Esophagus squamous epithelium (tissue), 5 donors: Measurements from ENCODE around the gene TLCD2. TPM values are rescaled to one million over a fixed set of nuclear protein-coding genes. Genes with fewer than 3 reads are reported as not detected.
A peak's percentile ranks its signal among the peaks of the same experiment; 100 is the strongest.

Source experiments
- DNase-seq: peaks from one replicate; lab custom pipeline; 2025; lab: John Stamatoyannopoulos, UW
- H3K27ac ChIP-seq, 4 donors: fragments of 200-600 bp; sonication (generic); one replicate each; pipeline ENCODE4 v1.5.1; 2016 to 2019; ENCODE audit warnings: mild to moderate bottlenecking in 1 of 4
- H3K27me3 ChIP-seq, 4 donors: fragments of 200-600 bp; sonication (generic); 1 replicate in 3 of 4; 2 replicates in 1 of 4; pipeline versions ENCODE4 v1.5.1 to v1.6.0; 2017 to 2021; ENCODE audit warnings: antibody characterized with exemption in 1 of 4
- H3K36me3 ChIP-seq, 3 donors: fragments of 200-600 bp; sonication (generic); one replicate each; pipeline ENCODE4 v1.5.1; 2016 to 2019
- H3K4me1 ChIP-seq, 3 donors: fragments of 200-600 bp; sonication (generic); one replicate each; pipeline ENCODE4 v1.5.1; 2017 to 2019
- H3K4me3 ChIP-seq, 4 donors: fragments of 200-600 bp; sonication (generic); 1 replicate in 3 of 4; 2 replicates in 1 of 4; pipeline ENCODE4 v1.5.1; 2016 to 2019; ENCODE audit warnings: mild to moderate bottlenecking in 2 of 4, moderate library complexity in 1 of 4
- H3K9me3 ChIP-seq, 3 donors: fragments of 200-600 bp; sonication (generic); one replicate each; pipeline ENCODE4 v1.5.1; 2016 to 2019
- POLR2A ChIP-seq, 4 donors: fragments of 450-650 bp; IDR thresholded peaks; one replicate each; pipeline ENCODE4 v1.6.1; 2017; ENCODE audit warnings: antibody characterized with exemption in 4 of 4, mild to moderate bottlenecking in 4 of 4, moderate library complexity in 3 of 4
- WGBS, 2 donors: methylation state at CpG; one replicate each; pipeline ENCODE4 v1.1.5; 2018; 5-methylcytosine and 5-hydroxymethylcytosine counted together
- intact Hi-C: fragments of 100-400 bp; cut with DNase I; formaldehyde crosslinking; loops from one replicate; pipeline ENCODE4 v1.15.0; 2022
- total RNA-seq, 4 donors: library from RNA; depleted of rRNA; stranded (reverse); fragments of >200 nt; gene quantifications; one replicate each; pipeline ENCODE4 v1.1.0, GENCODE V29; 2016
- TF ChIP-seq, protein P1 (sequence below), 6 experiments: fragments of 450-650 bp in 4 of 6; fragments of 200-600 bp in 2 of 6; sonication (generic) in 2 of 6; IDR thresholded peaks; one replicate each; pipeline ENCODE4 v1.5.1; 2016 to 2019; ENCODE audit warnings: antibody characterized with exemption in 6 of 6, mild to moderate bottlenecking in 4 of 6, moderate library complexity in 4 of 6
- donor health status: DM: yes; HTN: yes; CAD: no.

TLCD2 gene
- total RNA-seq, 4 donors from 2014 or later, result 4.2 to 6.0 (median 5.6) TPM

DNA sequence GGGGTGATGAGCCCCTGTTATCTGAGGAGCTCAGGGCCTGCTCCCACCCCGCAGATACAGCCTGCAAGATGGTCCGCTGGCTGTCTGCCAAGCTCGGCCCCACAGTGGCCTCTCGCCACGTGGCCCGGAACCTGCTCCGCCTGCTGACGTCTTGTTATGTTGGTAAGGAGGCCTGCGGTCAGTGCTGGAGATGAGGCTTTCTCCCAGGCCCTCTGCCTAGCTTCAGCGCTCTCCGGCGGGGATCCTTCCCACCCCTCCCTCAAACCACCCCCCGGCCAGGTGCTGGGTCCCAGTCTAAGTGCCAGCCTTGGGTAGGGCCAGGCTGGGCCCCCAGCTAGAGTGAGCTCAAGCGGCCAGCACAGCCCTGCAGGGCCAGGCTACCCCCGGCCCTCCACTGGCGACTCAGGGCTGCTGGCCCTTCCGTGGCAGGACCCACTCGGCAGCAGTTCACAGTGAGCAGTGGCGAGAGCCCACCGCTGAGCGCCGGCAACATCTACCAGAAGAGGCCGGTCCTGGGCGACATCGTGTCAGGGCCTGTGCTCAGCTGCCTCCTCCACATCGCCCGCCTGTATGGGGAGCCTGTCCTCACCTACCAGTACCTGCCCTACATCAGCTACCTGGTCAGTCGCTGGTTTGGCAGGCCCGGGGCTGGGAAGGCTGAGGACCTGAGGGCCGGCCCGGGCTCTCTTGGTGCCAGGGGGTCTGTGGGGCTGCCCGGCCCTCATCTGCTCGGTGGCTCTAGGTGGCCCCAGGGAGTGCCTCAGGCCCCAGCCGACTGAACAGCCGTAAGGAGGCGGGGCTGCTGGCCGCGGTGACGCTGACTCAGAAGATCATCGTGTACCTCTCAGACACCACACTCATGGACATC lies 20.4 kb upstream of the TLCD2 start:
- Histone ChIP-seq H3K4me1 (peaks cover 27 to 65% (median 35%) of the 10 kb centered on the region in 3 donors), H3K36me3 (peaks cover 22 to 95% (median 27%) of the 10 kb centered on the region in 3 donors), H3K27me3 (no peaks in the 10 kb centered on the region), H3K4me3 (peak overlapping the region in 2 of 4 donors; percentile 15 to 51), H3K9me3 (no peaks in the 10 kb centered on the region), H3K27ac (peak overlapping the region; percentile 72 to 92 (median 84))
- DNase-seq, result no peak
- TF ChIP-seq, protein P1, sequence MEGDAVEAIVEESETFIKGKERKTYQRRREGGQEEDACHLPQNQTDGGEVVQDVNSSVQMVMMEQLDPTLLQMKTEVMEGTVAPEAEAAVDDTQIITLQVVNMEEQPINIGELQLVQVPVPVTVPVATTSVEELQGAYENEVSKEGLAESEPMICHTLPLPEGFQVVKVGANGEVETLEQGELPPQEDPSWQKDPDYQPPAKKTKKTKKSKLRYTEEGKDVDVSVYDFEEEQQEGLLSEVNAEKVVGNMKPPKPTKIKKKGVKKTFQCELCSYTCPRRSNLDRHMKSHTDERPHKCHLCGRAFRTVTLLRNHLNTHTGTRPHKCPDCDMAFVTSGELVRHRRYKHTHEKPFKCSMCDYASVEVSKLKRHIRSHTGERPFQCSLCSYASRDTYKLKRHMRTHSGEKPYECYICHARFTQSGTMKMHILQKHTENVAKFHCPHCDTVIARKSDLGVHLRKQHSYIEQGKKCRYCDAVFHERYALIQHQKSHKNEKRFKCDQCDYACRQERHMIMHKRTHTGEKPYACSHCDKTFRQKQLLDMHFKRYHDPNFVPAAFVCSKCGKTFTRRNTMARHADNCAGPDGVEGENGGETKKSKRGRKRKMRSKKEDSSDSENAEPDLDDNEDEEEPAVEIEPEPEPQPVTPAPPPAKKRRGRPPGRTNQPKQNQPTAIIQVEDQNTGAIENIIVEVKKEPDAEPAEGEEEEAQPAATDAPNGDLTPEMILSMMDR (IDR thresholded peaks at IDR 0.05), result peak in 1 of 6 experiments; percentile 13
- peak in 2 of 4 donors; percentile 21 to 30 for TF ChIP-seq POLR2A (IDR thresholded peaks at IDR 0.05)
- 45 to 52% methylated on average over 4 to 11 of the region's 40 CpGs for WGBS, 2 donors
- intact Hi-C loops, result no loop called here

DNA sequence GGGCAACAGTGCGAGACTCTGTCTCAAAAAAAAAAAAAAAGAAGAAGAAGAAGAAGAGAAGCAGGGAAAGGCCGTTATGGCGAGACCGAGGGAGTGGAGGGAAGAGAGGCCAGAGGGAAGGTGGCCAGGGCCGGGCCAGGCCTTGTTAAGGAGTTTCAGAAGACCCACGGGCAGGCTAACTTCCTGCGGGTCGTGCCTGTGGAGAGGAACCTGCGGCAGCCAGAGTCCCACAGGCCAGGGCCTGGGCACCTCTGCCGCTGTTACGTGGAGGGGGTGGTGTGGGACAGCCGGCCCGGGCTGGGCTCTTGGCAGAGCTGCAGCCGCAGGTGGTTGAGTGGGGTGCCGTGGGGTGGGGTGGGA lies 19.8 kb upstream of the TLCD2 start:
- intact Hi-C loops, result loop anchor here (10.0 kb wide), 1 partner anchor 135 kb away; no protein-coding TSS in a partner anchor
- Histone ChIP-seq H3K27ac (peak overlapping the region; percentile 72 to 92 (median 84)), H3K36me3 (peaks cover 19 to 89% (median 27%) of the 10 kb centered on the region in 3 donors), H3K4me3 (peak overlapping the region in 2 of 4 donors; percentile 15 to 51), H3K27me3 (no peaks in the 10 kb centered on the region), H3K4me1 (peaks cover 33 to 69% (median 41%) of the 10 kb centered on the region in 3 donors), H3K9me3 (no peaks in the 10 kb centered on the region)
- TF ChIP-seq, protein P1 (IDR thresholded peaks at IDR 0.05), result no peak
- TF ChIP-seq POLR2A (IDR thresholded peaks at IDR 0.05), result no peak
- 49 to 61% methylated on average over 8 to 11 of the region's 15 CpGs for WGBS, 2 donors
- DNase-seq, result no peak

DNA sequence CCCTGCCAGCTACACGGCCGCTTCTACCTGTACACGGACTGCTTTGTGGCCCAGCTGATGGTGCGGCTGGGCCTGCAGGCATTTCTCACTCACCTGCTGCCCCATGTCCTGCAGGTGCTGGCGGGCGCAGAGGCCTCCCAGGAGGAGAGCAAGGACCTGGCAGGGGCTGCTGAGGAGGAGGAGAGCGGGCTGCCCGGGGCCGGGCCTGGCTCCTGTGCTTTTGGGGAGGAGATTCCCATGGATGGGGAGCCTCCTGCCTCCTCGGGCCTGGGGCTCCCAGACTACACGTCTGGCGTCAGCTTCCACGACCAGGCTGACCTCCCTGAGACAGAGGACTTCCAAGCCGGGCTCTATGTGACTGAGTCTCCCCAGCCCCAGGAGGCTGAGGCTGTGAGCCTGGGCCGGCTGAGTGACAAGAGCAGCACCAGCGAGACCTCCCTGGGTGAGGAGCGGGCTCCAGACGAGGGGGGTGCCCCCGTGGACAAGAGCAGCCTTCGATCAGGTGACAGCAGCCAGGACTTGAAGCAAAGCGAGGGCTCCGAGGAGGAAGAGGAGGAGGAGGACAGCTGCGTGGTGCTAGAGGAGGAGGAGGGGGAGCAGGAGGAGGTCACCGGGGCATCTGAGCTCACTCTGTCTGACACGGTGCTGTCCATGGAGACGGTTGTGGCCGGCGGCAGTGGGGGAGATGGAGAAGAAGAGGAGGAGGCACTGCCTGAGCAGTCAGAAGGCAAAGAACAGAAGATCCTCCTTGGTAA lies 17.9 kb upstream of the TLCD2 start:
- no peaks in the 10 kb centered on the region for H3K27me3 ChIP-seq
- H3K9me3 ChIP-seq, result no peaks in the 10 kb centered on the region
- TF ChIP-seq, protein P1 (IDR thresholded peaks at IDR 0.05), result no peak
- no peak for TF ChIP-seq POLR2A (IDR thresholded peaks at IDR 0.05)
- H3K4me1 ChIP-seq, result peaks cover 40 to 84% (median 54%) of the 10 kb centered on the region in 3 donors
- no peak overlapping the region for H3K4me3 ChIP-seq
- H3K27ac ChIP-seq, result no peak overlapping the region
- no peak for DNase-seq
- WGBS, 2 donors, result 86 to 89% methylated on average over 7 to 19 of the region's 28 CpGs
- intact Hi-C loops, result loop anchor here (10.0 kb wide), 1 partner anchor 137 kb away; no protein-coding TSS in a partner anchor
- peaks cover 7 to 70% (median 18%) of the 10 kb centered on the region in 3 donors for H3K36me3 ChIP-seq

DNA sequence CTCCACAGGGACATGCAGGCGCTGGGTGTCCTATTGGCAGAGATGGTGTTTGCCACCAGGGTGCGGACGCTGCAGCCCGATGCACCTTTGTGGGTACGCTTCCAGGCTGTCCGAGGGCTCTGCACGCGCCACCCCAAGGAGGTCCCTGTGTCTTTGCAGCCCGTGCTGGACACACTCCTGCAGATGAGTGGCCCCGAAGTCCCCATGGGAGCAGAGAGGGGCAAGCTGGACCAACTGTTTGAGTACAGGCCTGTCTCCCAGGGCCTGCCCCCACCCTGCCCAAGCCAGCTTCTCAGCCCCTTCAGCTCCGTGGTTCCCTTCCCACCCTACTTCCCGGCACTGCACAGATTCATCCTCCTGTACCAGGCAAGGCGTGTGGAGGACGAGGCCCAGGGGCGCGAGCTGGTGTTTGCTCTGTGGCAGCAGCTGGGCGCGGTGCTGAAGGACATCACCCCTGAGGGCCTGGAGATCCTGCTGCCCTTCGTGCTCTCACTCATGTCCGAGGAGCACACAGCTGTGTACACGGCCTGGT lies 17.1 kb upstream of the TLCD2 start:
- 39 to 98% methylated on average over 3 to 9 of the region's 21 CpGs for WGBS, 2 donors
- peaks cover 40 to 89% (median 56%) of the 10 kb centered on the region in 3 donors for H3K4me1 ChIP-seq
- intact Hi-C loops, result loop anchor here (10.0 kb wide), 1 partner anchor 137 kb away; no protein-coding TSS in a partner anchor
- no peaks in the 10 kb centered on the region for H3K27me3 ChIP-seq
- H3K4me3 ChIP-seq, result no peak overlapping the region
- no peak overlapping the region for H3K27ac ChIP-seq
- no peak for DNase-seq
- peaks cover 7 to 63% (median 18%) of the 10 kb centered on the region in 3 donors for H3K36me3 ChIP-seq
- no peaks in the 10 kb centered on the region for H3K9me3 ChIP-seq
- TF ChIP-seq, protein P1 (IDR thresholded peaks at IDR 0.05), result no peak
